SU-DHL-6 (cell line): Measurements from ENCODE around the gene CR2.

Experiments
- EZH2phosphoT487 ChIP-seq: fragments of 200-600 bp; sonication (generic), shearing (Covaris generic); conservative IDR thresholded peaks from 2 replicates; pipeline ENCODE4 v1.6.1; 2018; ENCODE audit warnings: mild to moderate bottlenecking, antibody characterized with exemption, low read length, moderate library complexity, mixed read lengths
- TF ChIP-seq, protein P1 (sequence below): fragments of 200-600 bp; sonication (generic); IDR thresholded peaks from one replicate; pipeline ENCODE4 v1.5.1; 2017; ENCODE audit warnings: antibody characterized with exemption, mild to moderate bottlenecking, low read length, moderate library complexity; ENCODE audit not compliant: insufficient read depth, poor library complexity, severe bottlenecking

DNA sequence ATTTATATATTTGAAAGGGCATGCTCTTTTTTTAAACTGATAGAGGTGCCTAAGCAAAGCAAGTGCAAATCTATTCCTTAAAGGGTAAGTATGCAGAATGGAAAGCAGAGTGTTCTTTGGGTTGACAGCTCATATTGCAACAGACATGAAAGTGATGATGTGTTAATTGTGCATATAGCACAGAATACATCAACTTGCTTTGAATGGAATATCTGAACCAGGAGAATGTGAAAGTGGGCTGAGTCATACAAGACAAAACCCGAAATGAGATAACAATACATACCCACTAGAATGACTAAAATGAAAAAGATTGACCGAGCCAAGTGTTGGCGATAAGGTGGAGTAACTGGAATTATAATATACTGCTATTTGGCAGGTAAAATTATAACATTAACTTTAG is 46.2 kb downstream of the CR2 start:
- TF ChIP-seq, protein P1, sequence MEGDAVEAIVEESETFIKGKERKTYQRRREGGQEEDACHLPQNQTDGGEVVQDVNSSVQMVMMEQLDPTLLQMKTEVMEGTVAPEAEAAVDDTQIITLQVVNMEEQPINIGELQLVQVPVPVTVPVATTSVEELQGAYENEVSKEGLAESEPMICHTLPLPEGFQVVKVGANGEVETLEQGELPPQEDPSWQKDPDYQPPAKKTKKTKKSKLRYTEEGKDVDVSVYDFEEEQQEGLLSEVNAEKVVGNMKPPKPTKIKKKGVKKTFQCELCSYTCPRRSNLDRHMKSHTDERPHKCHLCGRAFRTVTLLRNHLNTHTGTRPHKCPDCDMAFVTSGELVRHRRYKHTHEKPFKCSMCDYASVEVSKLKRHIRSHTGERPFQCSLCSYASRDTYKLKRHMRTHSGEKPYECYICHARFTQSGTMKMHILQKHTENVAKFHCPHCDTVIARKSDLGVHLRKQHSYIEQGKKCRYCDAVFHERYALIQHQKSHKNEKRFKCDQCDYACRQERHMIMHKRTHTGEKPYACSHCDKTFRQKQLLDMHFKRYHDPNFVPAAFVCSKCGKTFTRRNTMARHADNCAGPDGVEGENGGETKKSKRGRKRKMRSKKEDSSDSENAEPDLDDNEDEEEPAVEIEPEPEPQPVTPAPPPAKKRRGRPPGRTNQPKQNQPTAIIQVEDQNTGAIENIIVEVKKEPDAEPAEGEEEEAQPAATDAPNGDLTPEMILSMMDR: no peak
- TF ChIP-seq EZH2phosphoT487: no peak
